Measurements from ENCODE around the gene ADCY2. TPM values are rescaled to one million over a fixed set of nuclear protein-coding genes. Genes with fewer than 3 reads are reported as not detected.

ADCY2 gene
- not detected in 2 replicates for total RNA-seq

DNA sequence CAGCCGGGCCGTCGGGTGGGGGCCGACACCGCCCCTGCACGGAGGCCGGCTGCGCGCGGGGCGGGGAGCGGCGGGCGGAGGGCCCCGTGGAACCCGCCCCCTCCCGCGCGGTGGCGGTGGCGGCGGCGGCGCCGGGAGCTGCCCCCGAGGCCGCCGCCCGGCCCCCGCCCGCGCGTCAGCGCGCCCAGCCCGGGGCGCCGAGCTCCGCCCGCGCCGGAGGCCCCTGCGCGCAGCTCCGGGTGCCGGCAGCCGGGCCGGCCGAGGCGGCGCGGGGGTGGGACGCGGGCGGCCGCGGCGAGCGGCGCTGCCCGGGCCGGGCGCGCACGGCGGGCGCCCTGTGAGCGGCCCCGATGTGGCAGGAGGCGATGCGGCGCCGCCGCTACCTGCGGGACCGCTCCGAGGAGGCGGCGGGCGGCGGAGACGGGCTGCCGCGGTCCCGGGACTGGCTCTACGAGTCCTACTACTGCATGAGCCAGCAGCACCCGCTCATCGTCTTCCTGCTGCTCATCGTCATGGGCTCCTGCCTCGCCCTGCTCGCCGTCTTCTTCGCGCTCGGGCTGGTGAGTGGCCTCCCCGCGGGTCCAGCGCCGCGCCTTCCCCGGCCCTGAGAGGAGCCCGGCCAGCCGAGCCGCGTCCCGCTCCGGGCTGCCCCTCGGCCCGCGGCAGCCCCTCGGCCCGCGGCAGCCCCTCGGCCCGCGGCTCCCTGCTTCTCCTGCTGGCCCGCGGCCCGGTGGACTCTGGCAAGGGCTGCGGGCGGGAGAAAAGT, at the start of gene ADCY2:
ADCY2 (plus strand) TSS at position 192 of the 766 bp plus-strand sequence; CDS start at position 351, 159 bp downstream.

DNA sequence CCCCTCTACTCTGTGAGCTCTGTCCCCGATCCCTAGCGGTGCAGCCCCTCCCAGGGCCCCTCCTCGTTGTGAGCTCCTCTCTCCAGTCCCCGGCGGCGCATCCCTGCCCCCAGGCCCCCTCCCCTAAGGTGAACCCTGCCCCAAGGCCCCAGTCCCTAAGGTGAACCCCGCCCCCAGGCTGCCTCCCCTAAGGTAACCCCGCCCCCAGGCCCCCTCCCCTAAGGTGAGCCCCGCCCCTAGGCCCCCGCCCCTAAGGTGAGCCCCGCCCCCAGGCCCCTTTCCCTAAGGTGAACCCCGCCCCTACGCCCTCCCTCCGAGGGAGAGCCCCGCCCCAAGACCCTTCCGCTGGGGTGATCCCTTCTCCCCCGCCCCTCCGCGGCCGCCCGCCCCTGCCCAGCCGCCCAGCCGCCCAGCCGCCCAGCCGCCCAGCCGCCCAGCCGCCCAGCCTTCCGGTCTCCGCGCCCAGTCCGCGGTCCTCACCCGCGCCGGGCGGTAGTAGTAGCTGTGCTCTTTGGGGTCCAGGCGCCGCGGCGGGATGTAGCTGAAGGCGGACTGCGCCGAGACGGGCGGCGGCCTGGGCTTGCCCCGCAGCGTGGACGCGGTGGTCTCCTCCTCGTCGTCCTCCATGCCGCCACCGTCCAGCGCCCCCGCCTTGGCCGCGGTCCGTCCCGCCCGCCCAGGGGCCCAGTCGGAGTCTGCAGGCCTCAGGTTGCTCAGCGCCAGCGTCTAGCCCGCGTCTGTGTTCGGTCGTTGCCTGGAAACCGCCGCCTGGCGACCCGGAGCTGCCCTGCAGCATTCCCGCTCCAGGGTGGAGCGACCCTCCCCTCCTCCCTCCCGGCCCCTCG, 454.7 kb downstream of the ADCY2 start, which contains the start of gene CFAP90:
CFAP90 (minus strand) TSS at position 739 of the 845 bp plus-strand sequence; CDS start at position 627, 112 bp downstream.

DNA sequence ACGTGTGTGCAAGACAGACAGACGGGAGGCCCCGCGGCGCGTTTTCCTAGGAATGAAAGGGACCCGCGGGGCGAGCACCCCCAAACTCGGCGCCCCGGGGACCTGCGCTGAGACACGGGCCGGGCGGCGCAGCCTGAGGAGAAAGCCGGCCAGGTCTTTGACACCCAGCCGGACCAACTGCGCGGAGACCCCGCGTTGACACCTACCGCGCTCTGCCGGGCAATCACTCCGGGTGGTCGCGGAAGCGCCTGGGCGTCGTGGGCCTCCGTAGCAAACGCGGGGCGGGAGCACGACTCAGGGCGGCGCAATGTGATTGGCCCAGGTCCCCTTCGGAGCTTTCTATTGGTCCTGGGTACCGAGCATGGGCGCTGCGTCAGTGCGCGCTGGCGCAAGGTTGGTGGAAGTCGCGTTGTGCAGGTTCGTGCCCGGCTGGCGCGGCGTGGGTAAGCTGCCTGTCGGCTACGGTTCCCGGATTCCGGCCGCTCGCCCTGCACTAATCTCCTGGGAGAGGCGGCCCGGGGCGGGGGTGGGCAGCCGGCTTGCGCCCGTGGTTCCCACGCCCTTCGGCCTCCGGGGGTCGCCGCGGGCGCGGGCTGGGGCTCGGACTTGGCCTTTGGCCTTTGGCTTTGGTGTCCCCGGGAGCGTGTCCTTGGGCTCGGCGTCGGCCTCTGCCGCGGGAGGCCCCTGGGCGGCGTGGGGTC, 473.0 kb downstream of the ADCY2 start, which contains the start of the genes FASTKD3 and MTRR:
FASTKD3 (minus strand) TSS at position 259 of the 701 bp plus-strand sequence. CDS start 948 bp downstream, outside the sequence.
MTRR (plus strand) TSS at position 376 of the 701 bp plus-strand sequence. CDS start 1,647 bp downstream, outside the sequence.

